OCI-M2 (cell line): ENCODE results near the gene ATP10A.

Source experiments
- DNase-seq: peaks from one replicate; lab custom pipeline; 2025; ENCODE audit not compliant: unreplicated experiment; lab: John Stamatoyannopoulos, UW

ATP10A gene

DNA sequence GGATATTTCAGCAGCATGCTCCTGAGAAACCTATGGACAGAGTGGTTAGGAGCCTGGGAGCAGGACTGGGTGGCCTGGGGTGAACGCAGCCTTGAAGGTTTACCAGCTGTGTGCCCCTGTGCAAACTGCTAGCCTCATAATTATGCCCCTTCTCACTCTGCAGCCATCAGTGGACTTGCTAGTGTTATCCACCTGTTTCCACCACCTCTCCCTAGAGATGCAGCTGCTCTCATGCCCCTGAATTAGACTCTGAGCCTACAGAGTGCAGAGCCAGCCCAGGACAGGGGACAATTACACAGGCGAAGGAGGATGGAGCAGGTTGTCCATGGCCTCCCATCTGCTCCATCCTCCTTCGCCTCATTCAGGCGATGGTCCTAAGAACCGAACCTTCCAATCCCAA, 175.9 kb downstream of the ATP10A start:
- DNase-seq, result no peak

DNA sequence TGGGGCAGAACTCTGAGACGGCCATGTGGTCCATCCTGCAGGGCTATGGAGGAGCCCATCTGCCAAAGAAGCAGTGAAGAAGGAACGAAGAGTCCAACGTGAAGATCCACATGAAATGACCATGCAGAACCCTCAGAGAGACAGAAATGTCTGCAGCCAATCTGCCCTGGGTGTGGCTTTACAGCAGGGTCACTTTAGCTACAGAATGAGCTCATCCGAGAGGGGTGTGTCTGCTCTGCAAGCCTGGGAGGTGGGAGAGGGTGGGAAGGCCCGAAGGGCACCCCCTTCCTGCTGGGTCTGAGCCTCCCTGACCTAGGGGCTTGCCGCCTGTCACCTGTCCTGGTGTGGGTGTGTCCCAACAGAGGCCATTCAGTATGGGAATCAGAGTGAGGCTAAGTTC, 176.3 kb downstream of the ATP10A start:
- no peak for DNase-seq

DNA sequence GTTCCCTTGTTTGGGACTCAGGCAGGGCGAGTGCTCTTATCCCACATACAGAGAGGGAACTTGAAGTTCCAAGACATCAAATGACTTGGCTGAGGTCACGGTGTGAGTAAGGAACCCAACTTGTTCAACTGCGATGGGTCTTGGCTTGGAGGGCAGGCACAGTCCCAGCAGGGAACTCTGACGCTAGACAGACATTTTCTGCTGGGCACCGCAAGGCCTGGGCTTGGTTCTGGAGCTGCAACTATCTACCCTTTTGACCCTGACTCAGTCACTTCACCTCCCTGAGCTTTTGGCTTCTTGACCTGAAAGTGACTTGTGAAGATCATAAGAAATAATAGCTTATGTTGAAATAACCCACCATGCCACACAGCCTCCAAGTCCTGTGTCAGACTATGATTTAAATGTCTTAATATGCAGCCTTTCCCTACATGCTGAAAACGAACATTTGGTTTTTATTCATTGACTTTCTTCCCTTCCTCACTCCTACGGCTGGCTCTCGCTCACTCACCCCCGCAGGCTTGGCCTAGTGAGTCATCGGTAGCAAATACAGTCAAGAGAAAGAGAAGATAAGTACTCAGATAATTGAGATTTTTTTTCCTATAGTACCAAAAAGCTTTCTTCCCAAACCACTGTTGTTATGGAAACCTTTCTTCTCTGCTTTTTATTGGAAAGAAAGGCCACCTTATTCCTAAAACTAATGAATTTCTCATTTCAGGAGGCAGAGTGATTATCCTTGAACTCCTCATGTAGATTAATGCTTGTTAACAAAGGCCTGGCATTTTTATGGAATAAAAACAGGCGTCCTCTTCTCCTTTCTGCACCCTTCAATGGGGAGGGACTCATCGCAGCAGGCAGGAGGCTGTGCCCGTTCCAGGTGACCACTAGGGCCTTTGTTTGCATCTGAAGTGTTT, 178.4 kb downstream of the ATP10A start:
- no peak for DNase-seq

DNA sequence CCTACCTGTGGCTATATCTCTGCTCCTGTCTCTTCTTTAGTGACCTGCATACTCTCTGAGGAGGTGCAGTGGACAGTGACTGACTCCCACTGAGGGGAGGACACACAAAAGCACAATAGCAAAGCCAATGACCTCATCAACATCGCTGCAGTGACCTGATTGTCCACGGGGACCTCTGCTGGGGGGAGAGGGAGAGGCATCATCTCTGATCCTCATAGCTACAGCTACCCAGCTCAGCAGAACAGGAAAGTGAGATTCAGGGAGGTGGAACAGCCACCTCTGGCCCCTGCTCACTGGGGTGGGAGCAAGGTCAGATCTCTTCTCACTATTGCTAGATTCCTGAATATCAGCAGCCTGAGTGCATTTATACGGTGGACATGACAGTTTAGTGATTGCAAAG, 179.2 kb downstream of the ATP10A start:
- no peak for DNase-seq

DNA sequence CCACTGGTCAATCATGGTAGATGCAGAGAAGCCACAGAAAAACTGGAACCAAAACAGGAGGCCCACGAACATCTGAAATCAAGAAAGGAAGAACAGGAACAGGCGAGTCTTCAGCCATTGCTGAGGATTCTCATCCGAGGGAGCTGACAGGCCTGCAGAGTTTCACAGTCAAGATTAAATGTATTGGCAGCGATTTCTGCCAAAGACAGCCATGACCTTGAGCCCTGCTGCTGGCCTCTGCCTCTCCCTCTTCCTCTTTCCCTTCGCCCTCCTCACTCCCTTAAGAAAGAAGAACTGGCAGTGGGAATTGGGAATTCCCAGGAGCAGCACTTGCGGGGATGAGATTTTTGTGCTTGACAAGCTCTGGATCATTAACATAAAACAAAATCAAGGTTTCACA, 179.7 kb downstream of the ATP10A start:
- no peak for DNase-seq

DNA sequence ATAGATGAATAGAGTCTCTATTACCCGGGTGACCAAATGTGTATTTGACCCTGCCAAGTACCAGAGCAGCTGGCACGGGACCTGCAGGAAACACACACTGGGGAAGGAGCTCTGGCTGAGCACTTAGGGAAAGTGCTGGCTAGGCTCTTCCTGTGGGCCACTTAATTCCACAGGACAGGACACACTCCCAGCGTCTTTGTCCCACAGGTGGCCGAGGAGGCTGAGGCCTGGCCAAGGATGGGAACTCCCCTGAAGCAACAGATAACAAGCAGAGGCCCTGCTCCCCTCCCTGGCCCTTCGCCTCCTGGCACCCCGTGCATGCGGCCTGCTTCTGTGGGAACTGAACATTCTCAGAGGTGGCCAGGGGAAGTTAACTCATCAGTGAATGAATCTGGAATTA, 180.8 kb downstream of the ATP10A start:
- DNase-seq, result no peak

DNA sequence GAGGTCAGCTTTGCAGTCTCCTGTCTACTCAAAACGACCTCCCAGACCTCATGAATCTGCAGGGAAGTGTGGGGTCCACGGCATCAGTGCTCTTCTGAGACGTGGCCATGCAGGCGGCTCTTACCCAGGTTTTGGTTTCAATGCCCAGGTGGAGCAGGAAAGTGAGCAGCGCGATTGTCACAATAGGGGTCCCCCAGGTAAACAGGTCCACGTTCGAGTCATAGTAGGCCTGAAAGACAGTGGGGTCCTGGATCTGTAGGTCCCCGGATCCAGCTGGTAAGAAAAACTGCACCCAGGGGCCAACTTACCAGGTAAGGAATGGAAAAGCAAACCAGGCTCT, 182.5 kb downstream of the ATP10A start:
- no peak for DNase-seq

DNA sequence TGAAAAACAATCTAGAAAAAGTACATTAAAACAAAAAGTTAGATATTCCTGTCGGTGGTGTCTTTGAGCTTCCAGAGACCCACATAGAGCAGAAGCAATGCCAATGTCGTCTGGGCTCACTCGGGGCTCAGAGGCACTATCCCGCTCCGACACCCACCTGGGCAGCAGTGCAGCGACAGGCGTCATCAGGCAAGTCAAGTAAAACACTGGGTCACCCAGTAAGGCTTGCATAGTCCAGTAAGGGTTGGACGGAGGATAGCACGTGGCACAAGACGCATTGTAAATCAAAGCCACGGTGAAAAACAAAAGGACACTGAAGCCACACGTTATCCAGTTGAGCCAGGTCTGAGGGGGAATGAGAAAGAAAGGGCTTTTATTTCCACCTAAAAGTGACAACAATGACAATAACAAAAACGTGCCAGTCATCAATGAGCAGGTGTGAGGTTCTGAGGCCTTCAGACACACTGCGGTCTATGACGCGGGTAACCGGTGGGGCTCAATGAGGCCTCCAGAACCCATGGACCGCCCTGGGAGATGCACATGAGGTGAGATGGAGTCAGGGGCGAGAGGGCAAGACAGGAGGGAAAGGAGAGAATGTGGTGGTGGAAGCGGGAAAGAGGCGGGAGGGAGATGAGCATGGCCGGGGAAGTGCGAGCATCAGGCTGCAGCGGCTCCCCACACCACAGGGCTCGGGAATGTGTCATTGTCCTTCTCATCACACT, 183.0 kb downstream of the ATP10A start:
- no peak for DNase-seq

DNA sequence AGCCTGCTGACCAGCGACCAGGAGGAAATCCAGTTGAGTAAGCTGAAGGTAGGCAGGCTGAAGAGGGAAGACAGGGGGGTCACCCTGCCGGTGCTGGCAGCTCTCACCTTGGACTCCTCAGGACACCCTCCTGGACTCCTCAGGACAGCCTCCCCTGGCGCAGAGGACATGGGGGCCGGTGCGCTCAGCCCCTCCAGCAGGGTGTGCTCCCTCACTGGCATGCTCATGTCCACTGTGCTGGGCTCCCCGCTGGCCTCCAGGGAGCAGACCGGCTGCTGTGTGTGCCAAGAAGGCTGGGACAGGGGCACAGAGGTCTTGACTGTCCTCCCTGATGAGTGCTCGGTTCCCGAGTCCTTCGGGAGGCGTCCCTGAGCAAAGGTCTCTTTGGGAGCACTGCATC, 183.6 kb downstream of the ATP10A start:
- DNase-seq, result no peak

DNA sequence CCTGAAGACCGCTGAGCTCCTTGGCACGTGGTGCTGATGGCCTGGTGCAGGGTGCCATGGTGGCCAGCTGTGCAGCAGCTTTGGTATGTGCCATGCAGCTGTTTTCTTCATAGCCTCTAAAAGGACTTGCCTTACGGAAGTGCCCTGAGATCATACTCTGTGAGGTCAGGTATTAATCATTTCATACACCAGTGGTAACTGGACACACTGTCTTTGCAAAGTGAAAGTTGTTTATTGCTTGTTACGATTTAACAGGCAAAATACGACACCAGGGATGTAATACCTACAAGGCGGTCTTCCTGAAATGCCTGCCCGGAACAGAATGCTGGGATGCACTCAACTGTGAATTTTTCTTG, 184.6 kb downstream of the ATP10A start:
- no peak for DNase-seq

DNA sequence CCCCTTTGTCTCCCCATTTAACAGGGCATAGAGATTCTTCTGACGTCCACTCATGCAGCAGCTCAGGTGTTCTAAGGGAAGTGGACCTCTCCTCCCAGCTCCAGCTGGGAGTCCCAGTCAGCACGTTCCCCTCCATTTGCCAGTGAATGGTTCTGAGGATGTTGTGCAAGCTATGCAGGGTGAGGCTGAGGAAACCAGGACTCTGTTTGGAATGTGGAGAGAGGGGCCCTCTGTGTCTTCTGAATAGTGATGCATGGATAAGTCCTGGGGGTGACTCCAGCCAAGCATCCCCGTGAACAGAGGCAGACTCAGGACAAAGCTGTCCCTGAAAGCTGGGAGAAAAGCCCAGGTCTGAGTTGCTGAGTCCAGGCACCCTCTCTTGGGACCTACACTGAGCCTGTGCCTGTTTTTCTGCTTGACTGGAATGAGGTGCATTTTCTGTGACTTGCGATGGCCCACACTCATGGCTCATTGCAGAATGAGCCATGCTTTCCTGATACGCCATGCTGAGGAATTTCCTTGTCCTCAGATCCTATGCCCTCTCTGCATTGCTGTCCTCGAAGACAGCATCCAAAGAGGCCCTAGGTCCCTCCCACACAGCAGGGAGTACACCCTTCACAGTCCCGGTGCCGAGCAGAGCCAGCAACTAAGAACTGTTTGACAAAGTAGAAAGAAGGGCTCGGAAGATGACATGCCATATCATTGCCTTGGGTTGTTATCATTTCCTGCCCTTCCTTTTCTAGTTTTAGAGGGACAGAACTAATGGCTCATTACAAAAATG, 185.2 kb downstream of the ATP10A start:
- DNase-seq, result no peak

DNA sequence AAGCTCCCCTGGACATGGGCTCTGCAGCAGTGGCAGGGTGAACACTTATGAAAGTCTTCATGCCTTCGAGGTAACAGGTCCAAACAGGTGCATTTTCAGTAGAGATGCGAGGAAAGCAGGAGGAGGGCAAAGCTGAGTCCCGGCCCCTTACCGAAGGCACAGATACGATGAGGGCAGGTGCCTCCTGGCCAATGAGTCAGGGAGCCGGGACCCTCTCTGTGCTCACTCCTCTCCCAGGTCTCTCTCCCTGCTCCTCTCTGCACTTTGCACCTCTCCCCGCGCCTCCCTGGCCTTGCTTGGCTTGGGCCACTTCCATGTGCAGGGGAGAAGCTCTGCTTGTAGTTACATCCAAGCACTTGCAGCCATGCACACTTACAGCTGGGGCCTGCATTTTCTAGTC, 187.1 kb downstream of the ATP10A start:
- no peak for DNase-seq

DNA sequence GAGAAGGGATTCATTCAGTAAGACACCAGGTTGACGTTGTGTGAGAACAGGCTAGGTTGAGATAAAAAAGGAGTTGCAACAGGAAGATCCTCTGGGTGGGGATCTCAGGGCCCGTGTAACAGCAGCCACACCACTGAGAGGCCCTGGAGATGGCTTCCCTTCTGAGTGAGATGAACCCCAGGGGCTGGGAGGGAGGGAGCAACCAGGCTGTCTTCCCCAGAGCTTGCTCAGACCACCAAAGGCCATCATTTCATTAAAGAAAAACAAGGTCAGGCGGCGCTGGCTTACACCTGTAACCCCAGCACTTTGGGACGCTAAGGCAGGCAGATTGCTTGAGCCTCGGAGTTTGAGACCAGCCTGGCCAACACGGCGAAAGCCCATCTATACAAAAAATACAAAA, 187.7 kb downstream of the ATP10A start:
- no peak for DNase-seq

DNA sequence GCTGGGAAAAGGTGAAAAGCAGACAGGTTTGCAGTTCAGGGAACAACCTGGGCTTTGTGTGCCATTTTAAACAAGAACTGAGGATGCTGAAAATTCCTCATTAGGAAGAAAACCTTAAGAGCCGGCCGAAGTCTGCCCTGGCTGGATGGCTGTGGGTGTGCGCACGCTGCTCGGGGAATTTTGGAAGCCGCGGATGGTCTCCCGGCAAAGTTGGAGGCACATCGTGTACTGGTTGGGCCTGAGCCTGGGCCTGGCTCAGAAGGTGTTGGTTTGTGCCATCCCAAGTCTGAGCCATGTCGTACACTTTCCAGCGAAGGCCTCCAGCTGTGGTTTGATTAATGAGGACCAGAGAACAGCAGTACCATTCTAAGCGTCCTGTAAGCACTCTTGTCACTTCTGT, 188.2 kb downstream of the ATP10A start:
- no peak for DNase-seq

DNA sequence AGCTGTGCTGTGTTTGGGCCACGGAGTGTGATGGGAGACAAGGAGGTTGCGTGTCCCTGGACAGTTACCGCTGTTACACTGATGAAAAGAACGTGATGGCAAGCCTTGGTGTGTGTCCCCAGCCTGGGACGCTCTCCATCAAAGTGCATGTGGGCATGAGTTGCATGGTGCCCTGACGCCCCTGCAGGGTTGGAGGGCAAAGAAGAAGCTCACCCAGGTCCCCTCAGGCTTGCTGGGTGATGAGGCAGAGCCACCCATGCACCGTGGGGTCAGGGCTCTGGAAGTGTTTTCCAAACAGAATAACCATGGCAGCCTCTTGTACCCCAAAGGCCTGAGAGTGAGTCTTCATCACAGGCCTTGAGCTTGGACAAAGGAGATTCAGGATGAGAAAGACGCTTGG, 189.2 kb downstream of the ATP10A start:
- no peak for DNase-seq

DNA sequence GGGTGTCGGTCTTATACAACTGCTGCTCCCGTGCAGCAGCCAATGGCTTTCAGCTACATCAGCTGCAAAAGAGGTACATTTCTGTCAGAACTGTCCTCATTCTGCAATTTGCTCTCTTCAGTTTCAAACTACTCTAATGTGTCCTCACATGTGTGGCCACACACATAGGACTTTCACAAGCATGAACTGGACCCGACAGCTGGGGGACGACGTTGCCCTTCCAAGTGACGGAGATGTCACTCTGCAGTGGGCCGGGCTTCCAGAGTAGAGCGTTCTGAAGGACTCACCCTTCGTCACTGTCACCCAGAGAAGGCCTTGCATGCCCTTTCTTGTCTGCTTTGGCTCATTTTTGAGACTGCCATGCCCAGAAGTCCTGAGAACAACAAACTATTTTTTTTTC, 189.8 kb downstream of the ATP10A start:
- no peak for DNase-seq

DNA sequence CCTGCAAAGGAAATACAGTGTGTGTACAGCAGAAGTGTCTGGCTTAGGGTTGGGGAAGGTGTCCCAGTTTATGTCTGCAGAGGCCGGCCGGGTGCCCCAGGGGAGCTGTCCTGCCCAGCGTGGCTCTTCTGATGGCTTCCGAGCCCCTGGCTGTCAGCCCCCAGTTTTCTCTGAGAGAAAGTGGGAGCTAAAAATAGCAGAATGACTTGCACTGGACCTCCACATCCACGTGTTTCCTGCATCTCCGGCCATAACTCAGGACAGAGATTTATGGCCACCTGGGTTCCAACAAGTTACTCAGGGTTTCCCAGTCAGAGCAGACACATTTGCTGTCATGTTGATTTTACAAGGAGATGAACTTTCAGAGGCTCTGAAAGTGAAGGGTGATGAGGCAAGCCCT, 192.0 kb downstream of the ATP10A start:
- DNase-seq, result no peak

DNA sequence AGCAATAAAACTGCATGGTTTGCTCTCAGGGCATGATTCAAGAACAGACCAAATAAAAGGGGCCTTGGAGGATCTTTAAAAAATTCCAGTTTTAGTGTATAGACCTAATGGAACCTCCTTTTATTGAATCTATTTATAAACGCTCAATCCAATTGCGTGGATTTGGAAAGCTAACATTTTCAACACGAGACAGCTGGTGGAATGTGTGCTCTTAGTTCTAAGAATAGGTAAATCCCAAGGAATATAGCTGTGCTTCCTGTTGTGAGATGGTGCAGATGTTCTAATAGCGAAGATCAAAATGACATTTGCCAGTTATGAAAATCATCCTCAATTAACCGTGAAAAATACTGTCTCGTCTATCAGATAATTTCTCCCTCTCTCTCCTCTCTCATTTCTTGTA, 192.5 kb downstream of the ATP10A start:
- no peak for DNase-seq

DNA sequence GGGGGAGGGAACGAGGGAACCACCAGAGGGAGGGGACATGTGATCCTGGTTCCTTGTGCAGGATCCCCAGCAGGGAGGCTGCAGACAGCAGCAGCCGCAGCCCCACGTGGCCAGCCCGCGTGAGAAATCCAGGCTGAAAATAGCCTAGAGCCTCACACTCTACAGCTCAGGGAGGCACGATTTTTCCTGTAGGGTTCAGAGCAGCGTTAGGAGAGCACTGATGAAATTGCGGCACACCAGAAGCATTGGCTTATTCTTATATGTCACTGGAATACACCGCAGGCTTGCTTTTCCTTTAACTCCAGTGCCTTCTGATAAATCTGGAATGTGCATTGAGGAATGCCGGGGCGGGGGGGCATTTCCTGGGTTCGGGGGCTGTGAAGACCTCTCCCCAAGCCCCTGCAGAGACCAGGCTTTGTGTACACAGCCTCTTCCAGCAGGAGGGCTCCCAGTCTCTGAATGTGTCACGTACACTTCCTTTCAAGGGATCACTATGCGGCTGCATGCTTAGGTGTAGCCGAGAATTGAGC, 193.0 kb downstream of the ATP10A start:
- no peak for DNase-seq

DNA sequence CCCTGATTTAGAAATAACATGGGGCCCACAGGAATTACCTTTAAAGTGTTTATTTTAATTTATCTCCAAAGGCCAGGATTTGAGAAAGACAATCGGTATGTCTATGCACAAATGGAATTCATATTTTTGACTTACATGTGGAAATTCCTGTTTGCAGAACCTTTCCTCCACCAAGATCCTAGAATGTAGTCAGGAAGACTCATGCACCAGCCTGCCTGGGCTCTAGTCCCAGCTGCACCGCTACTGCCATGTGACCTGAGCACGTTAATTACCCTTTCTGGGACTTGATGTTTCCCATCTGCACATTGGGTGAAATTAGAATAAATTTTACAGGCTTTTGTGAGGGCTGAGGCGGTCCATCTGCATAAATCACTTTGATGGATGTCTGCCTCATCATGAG, 194.2 kb downstream of the ATP10A start:
- no peak for DNase-seq

DNA sequence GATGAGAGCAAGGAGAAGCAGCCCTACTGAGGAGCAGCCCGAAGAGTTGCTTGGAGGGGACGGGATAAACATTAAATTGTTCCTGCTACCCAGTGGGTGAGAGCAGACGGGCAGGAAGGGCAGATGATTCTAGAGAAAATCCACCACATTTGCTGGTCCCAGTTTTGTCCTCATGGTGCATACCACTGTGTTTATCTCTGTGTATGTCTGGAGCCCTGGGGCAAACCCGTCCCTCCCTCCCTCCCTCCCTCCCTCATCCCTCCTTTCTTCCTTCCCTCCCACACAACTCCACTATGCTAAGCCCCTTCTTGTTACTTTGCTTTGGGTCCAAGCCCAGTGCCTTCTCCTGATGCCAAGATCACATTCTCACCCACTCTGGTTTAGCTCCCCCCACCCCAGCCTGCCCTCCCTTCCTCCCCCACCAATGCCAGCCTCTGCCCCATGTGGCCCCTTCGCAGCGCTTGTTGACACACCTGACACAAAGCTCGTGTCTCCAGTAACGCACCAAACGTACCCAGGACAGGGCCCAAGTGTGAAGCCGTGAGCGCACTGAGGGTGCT, 194.8 kb downstream of the ATP10A start:
- no peak for DNase-seq
